ENCODE data around the gene CCS.
"Not testable (repeated sequence)": the region's sequence is repeated elsewhere in the genome, so short reads cannot be mapped to it uniquely, and the experiment has no call there.

Gene CCS

GRCh38 chr11:66628061-66628603 lies 35.1 kb downstream of the CCS start:
- no peak for DNase-seq

GRCh38 chr11:66629356-66629755 lies 36.4 kb downstream of the CCS start:
- DNase-seq: no peak

GRCh38 chr11:66631883-66632282 lies 38.9 kb downstream of the CCS start:
- DNase-seq: no peak

- no peak for DNase-seq
Observed at GRCh38 chr11:66632952-66633351, 40.0 kb downstream of the CCS start.

- no peak for DNase-seq
Observed at GRCh38 chr11:66636411-66636810, 43.4 kb downstream of the CCS start.

- no peak for DNase-seq
Observed at GRCh38 chr11:66637557-66638176, 44.7 kb downstream of the CCS start.

- peak; percentile 99 for DNase-seq
Observed at GRCh38 chr11:66638177-66639065, 45.4 kb downstream of the CCS start, which contains the start of gene RBM4. RBM4 (plus strand) TSS chr11:66638703; CDS start chr11:66639712, 1,009 bp downstream.

- DNase-seq: peak; percentile 21 to 64
Observed at GRCh38 chr11:66639066-66639813, 46.3 kb downstream of the CCS start.

- not testable (repeated sequence) for DNase-seq
Observed at GRCh38 chr11:66639814-66640340, 46.9 kb downstream of the CCS start.

GRCh38 chr11:66641834-66642233 lies 48.8 kb downstream of the CCS start:
- no peak for DNase-seq

- DNase-seq: no peak
Observed at GRCh38 chr11:66643745-66644437, 50.9 kb downstream of the CCS start.

GRCh38 chr11:66646828-66647227 lies 53.8 kb downstream of the CCS start:
- no peak for DNase-seq

GRCh38 chr11:66649903-66650302 lies 56.9 kb downstream of the CCS start:
- DNase-seq: no peak

GRCh38 chr11:66651016-66651415 lies 58.0 kb downstream of the CCS start:
- no peak for DNase-seq

GRCh38 chr11:66652651-66653050 lies 59.7 kb downstream of the CCS start:
- no peak for DNase-seq

- no peak for DNase-seq
Observed at GRCh38 chr11:66653123-66653522, 60.1 kb downstream of the CCS start.
